GM04503 (cell line): ENCODE measurements around the gene GNRH2.
A peak's percentile ranks its signal among the peaks of the same experiment; 100 is the strongest.
"Not testable (repeated sequence)": the region's sequence is repeated elsewhere in the genome, so short reads cannot be mapped to it uniquely, and the experiment has no call there.

Experiments used
- DNase-seq: peaks from one replicate; pipeline ENCODE4 v3.0.0-alpha.2; 2012; ENCODE audit warnings: low read depth

GNRH2 gene

DNA sequence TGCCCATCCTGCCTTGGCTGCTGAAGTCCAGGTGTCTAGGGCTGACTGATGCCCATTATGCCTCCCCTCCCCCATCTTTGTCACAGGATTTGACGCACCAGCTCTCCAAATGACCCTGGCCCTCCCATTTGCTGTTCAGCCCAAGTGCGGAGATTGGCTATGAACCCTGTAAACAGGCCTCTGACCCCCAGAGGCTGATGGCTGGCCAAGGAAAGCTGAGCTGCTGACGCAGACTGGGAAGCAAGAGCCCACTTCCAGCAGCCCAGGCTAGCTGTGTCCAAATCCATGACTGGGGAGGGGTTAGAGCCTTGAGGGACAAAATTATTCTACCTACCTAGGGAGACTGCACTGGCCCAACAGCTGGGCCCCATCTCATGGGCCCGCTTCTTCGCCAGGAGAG is 797 bp upstream of the GNRH2 start:
- DNase-seq = no peak

- no peak for DNase-seq
These were observed 1.0 kb downstream of the GNRH2 start for GRCh38 chr20:3044336-3044965.

- peak; percentile 42 for DNase-seq
These were observed 1.8 kb downstream of the GNRH2 start for GRCh38 chr20:3045042-3045815.

GRCh38 chr20:3045816-3046676 is 2.6 kb downstream of the GNRH2 start, which contains the start of gene MRPS26:
TSS of gene MRPS26 (plus strand) at chr20:3046052. CDS start at chr20:3046069, 17 bp downstream.
- peak; percentile 51 for DNase-seq

GRCh38 chr20:3046677-3047462 is 3.4 kb downstream of the GNRH2 start:
- no peak for DNase-seq

GRCh38 chr20:3047486-3048419 is 4.3 kb downstream of the GNRH2 start:
- no peak for DNase-seq

GRCh38 chr20:3051385-3052019 is 8.1 kb downstream of the GNRH2 start:
- no peak for DNase-seq

- no peak for DNase-seq
These were observed 16.1 kb downstream of the GNRH2 start for GRCh38 chr20:3059489-3059888.

DNA sequence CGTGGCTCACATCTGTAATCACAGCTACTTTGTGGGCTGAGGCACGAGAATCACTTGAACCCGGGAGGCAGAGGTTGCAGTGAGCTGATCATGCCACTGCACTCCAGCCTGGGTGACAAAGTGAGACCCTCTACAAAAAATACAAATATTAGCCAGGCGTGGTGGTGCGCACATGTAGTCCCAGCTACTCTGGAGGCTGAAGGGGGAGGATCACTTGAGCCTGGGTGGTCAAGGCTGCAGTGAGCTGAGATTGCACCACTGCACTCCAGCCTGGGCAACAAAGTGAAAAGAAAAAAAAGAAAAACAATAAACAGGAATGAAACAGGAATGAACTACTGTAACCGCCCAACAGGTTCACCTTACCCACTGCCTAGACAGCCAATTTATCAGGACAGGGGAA is 20.7 kb downstream of the GNRH2 start:
- not testable (repeated sequence) for DNase-seq

DNA sequence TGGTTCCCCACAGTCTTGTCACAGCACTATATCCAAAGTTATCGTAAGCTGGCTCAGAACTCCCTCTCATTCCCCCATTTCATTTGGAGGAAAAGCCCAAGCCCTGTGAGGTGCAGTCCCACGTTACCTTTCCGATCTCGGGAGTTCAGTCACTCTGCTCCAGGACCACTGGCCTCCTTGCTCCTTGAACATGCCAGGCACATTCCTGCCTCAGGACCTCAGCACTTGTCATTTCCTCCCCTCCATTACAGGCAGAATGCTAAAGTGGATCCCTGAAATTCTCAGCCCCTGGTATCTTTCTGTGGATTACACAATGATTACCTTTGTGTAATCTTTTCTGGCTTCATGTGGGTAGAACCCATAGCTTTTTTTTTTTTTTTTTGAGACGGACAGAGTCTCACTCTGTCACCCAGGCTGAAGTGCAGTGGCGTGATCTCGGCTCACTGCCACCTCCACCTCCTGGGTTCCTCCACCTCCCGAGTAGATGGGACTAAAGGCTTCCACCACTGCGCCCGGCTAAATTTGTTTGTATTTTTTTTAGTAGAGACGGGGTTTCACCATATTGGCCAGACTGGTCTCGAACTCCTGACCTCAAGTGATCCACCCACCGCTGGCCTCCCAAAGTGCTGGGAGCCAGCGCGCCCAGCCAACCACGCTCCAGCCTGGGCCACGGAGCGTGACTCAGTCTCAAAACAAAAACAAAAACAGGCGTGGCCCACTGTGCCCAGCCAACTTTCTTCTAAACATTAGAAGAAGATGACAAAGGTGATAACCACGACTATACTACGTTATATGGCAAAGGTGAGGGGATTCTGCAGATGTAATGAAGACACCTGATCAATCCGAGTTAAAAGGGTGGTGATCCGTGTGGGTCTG is 24.0 kb downstream of the GNRH2 start:
- no peak for DNase-seq

- no peak for DNase-seq
These were observed 24.7 kb downstream of the GNRH2 start for GRCh38 chr20:3068075-3068474.

DNA sequence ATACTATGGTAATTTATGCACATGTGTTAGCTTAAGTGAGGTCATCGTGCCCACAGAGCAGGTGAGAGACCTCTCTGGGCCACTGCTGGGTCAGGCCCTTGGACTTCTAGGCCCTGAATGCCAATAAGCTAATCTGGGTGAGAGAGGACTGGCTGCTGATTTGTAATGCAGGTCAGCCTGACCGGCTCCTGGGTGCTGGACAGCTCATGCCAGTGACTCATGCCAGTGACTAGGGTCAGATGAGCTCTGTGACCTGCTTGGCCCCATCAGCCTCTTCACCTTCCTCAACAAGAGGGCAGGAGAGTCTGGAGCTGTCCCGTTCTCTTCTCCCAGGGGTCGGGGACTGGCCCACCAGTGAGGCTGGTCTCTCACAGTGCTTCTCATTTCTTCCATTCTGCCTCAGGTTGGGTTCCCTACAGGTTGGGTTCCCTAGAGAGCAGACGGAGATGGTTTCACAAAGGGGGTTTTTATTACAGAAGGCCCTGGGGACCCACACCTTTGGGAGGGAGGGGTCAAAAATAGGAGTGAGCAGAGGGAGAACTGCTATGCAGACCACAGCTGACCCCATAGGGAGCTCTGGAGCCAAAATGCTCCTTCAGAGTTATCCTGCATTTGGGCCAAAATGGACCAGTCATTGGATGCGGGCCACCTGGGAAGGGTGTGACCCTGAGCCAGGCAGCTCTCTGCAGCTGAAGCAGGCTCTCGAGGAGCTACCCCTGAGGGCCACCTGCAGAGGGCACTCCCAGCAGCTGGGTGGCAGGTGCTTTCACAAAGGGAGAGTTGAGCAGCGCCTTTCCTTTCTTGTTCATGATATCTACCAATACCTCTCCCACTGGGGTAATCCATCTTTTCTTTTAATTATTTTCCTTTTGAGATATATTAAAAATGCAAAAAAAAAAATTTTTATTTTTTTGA is 25.8 kb downstream of the GNRH2 start:
- DNase-seq = no peak

GRCh38 chr20:3070725-3071124 is 27.3 kb downstream of the GNRH2 start:
- no peak for DNase-seq

GRCh38 chr20:3071266-3071609 is 27.8 kb downstream of the GNRH2 start:
- DNase-seq = no peak

- DNase-seq = no peak
These were observed 28.4 kb downstream of the GNRH2 start, which contains the start of gene OXT for GRCh38 chr20:3071610-3072529. TSS of gene OXT (plus strand) at chr20:3071620. CDS start at chr20:3071656, 36 bp downstream.

GRCh38 chr20:3072530-3073250 is 29.3 kb downstream of the GNRH2 start:
- DNase-seq = no peak
